ENCODE data around the gene ALK. TPM values are rescaled to one million over a fixed set of nuclear protein-coding genes. Genes with fewer than 3 reads are reported as not detected.

Gene ALK
- total RNA-seq, 1 donor from 2014 or later, result not detected

DNA sequence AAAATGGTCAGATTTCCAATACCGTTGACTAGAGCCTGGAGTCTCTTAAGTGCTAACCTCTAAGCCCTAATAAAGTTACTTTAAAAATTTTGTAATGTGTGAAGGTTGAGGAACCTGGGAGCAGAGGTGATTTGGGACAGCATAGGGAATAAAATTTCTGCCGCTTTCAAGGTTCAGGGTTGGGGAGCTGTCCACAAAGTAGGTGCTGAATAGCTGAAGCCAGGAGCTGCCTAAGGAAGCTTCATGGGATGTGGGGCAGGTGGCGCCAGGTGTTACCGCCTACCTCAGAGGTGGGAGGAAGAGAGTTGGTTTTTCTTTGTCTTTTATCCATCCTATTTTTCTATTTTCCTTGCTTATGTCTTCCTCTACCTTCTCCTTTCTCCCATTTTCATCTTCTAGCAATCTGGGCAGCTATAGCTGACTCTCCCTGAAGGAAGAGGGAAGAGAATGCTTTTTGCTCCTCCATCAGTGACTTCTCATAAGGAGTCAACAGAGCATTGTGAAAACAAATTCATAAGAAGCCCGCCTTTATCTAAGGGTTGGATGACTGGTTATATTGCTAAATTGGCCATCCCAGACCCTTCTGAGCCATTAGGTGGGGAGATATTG lies 627.5 kb downstream of the ALK start:
- no peak overlapping the region for H3K27ac ChIP-seq
- H3K4me3 ChIP-seq, result no peak overlapping the region
- no peaks in the 10 kb centered on the region for H3K27me3 ChIP-seq
- no peaks in the 10 kb centered on the region for H3K4me1 ChIP-seq
- no peaks in the 10 kb centered on the region for H3K36me3 ChIP-seq
- TF ChIP-seq, protein P1, sequence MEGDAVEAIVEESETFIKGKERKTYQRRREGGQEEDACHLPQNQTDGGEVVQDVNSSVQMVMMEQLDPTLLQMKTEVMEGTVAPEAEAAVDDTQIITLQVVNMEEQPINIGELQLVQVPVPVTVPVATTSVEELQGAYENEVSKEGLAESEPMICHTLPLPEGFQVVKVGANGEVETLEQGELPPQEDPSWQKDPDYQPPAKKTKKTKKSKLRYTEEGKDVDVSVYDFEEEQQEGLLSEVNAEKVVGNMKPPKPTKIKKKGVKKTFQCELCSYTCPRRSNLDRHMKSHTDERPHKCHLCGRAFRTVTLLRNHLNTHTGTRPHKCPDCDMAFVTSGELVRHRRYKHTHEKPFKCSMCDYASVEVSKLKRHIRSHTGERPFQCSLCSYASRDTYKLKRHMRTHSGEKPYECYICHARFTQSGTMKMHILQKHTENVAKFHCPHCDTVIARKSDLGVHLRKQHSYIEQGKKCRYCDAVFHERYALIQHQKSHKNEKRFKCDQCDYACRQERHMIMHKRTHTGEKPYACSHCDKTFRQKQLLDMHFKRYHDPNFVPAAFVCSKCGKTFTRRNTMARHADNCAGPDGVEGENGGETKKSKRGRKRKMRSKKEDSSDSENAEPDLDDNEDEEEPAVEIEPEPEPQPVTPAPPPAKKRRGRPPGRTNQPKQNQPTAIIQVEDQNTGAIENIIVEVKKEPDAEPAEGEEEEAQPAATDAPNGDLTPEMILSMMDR (IDR thresholded peaks at IDR 0.05), result no peak
- no peak for DNase-seq (ENCODE audit: low spot score in 2 of 2)
- H3K9me3 ChIP-seq, result no peaks in the 10 kb centered on the region
- intact Hi-C loops (cut with DNase I), result no loop called here

GRCh38 chr2:29290293-29291047 lies 630.9 kb downstream of the ALK start:
- H3K9me3 ChIP-seq, result no peaks in the 10 kb centered on the region
- TF ChIP-seq, protein P1 (IDR thresholded peaks at IDR 0.05), result no peak
- H3K36me3 ChIP-seq, result no peaks in the 10 kb centered on the region
- H3K27ac ChIP-seq, result no peak overlapping the region
- DNase-seq (ENCODE audit: low spot score in 2 of 2), result no peak
- no peaks in the 10 kb centered on the region for H3K27me3 ChIP-seq
- no peak overlapping the region for H3K4me3 ChIP-seq
- intact Hi-C loops (cut with DNase I), result no loop called here
- no peaks in the 10 kb centered on the region for H3K4me1 ChIP-seq

DNA sequence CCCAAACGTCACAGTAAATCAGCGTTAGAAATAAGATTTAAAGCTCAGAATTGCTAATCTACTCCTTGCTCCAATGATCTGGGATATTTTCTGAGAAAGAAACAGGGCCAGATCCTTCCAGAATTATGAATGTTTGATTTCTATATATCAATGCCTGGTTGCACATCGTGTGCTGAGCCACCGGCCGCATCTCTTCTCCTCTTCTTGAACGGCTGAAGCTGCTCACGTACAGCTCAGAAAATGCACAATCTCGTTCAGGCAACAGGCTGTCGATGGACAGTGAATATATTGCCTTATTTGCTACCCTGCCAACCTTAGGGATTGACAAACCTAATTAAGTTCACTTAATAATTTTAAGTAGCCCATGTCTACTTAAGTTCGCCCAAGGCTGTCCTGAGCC lies 636.7 kb downstream of the ALK start:
- Histone ChIP-seq H3K27me3 (no peaks in the 10 kb centered on the region), H3K36me3 (no peaks in the 10 kb centered on the region), H3K27ac (no peak overlapping the region), H3K4me3 (no peak overlapping the region), H3K4me1 (no peaks in the 10 kb centered on the region), H3K9me3 (no peaks in the 10 kb centered on the region)
- no peak for DNase-seq (ENCODE audit: low spot score in 2 of 2)
- intact Hi-C loops (cut with DNase I), result no loop called here
- TF ChIP-seq, protein P1 (IDR thresholded peaks at IDR 0.05), result no peak

GRCh38 chr2:29281916-29282247 lies 639.5 kb downstream of the ALK start:
- Histone ChIP-seq H3K9me3 (no peaks in the 10 kb centered on the region), H3K4me3 (no peak overlapping the region), H3K27me3 (no peaks in the 10 kb centered on the region), H3K27ac (no peak overlapping the region), H3K4me1 (no peaks in the 10 kb centered on the region), H3K36me3 (no peaks in the 10 kb centered on the region)
- no peak for DNase-seq (ENCODE audit: low spot score in 2 of 2)
- intact Hi-C loops (cut with DNase I), result no loop called here
- TF ChIP-seq, protein P1 (IDR thresholded peaks at IDR 0.05), result no peak

DNA sequence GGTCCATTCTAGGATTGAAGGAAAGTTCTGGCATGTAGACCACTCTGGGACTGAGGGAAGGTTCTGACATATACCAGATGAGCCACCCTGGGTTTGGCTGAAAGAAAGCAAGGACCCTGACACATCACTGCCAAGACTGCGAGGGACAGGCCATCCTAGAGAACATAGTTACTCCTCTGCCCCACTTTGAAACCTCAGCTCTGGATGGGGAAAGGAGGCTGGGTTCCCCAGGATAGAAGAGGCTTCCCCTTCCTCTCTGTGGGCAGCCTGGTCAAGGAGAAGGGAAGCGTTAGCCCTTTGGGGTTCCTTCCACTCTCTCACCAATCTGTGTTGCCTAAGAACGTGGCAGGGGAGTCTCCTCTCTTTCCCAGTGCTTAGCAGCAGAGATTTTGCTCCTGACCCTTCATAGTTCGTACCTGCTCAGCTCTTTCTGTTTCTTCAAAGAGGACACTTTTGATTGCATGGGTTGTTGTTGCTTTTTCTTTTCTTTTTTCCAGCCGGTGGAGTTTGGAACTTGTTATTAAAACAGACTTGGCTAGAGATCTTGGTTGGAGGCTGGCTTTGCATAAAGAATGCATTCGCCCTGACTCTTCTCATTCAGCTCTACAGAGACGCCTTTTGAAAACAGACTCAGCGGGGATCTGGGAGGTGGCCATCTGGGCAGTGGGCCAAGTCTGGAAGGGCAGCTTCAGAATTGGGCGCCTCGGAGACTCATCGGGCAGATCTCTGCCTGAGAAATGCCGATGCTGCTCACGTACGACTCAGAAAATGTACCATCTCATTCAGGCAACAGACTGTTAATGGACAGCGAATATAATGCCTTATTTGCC lies 640.1 kb downstream of the ALK start:
- no peaks in the 10 kb centered on the region for H3K36me3 ChIP-seq
- H3K27me3 ChIP-seq, result no peaks in the 10 kb centered on the region
- H3K9me3 ChIP-seq, result no peaks in the 10 kb centered on the region
- DNase-seq (ENCODE audit: low spot score in 2 of 2), result no peak
- H3K4me3 ChIP-seq, result no peak overlapping the region
- intact Hi-C loops (cut with DNase I), result no loop called here
- no peaks in the 10 kb centered on the region for H3K4me1 ChIP-seq
- TF ChIP-seq, protein P1 (IDR thresholded peaks at IDR 0.05), result no peak
- H3K27ac ChIP-seq, result no peak overlapping the region
